Measurements from ENCODE around the gene ADGRB2. TPM values are rescaled to one million over a fixed set of nuclear protein-coding genes. Genes with fewer than 3 reads are reported as not detected.

ADGRB2 gene
- total RNA-seq, 2 donors from 2014 or later, result 14.4 to 19.1 TPM

- H3K4me3 ChIP-seq, result peak overlapping the region in 1 of 2 donors; percentile 56
- no peaks in the 10 kb centered on the region for H3K27me3 ChIP-seq
- H3K36me3 ChIP-seq, result no peaks in the 10 kb centered on the region
- H3K9me3 ChIP-seq, result no peaks in the 10 kb centered on the region
- TF ChIP-seq, protein P1, sequence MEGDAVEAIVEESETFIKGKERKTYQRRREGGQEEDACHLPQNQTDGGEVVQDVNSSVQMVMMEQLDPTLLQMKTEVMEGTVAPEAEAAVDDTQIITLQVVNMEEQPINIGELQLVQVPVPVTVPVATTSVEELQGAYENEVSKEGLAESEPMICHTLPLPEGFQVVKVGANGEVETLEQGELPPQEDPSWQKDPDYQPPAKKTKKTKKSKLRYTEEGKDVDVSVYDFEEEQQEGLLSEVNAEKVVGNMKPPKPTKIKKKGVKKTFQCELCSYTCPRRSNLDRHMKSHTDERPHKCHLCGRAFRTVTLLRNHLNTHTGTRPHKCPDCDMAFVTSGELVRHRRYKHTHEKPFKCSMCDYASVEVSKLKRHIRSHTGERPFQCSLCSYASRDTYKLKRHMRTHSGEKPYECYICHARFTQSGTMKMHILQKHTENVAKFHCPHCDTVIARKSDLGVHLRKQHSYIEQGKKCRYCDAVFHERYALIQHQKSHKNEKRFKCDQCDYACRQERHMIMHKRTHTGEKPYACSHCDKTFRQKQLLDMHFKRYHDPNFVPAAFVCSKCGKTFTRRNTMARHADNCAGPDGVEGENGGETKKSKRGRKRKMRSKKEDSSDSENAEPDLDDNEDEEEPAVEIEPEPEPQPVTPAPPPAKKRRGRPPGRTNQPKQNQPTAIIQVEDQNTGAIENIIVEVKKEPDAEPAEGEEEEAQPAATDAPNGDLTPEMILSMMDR (IDR thresholded peaks at IDR 0.05), result no peak
- H3K4me1 ChIP-seq, result peaks cover 0 to 44% of the 10 kb centered on the region in 2 donors
- H3K27ac ChIP-seq, result peak overlapping the region; percentile 95 to 98
- DNase-seq (ENCODE audit: low spot score), result no peak
These were observed 48.3 kb downstream of the ADGRB2 start for GRCh38 chr1:31715873-31716220.

DNA sequence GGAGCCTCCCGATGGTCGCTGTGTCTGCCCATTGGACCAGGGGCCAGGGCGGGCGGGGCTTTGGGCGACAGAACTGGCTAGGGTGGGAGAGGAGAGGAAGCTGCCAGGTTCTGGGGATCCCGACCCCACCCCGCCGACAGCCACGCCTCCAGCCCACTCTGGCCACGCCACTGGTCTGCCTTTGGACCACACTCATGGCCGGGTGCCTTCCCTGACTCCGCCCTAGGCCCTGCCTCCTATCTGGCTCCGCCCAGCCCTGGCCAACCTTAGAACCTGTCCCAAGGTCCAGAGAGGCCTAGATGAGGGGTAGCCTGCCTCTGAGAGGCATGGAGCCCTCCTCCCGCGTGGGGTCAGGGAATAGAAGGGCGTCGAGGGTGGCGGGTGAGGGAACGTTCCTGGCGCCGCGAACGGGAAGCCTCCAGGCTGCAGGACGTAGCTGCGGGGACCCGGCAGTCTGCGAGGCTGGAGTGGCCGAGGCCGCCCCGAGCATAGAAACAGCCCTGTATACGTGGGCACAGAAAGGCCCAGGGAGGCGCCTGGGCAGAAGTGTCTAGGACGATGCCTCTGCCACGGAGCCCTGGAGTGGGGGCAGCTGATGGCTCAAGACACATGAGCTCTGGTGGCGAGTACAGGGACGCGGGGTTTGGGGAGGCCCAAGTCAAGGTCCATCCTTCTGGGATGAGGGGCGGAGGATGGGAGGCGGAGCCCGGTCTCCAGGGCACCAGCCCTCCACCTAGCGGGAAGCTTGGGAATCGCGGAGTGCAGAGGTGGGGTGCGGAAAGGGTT, 48.9 kb downstream of the ADGRB2 start:
- DNase-seq (ENCODE audit: low spot score), result peak; percentile 96
- peak overlapping the region; percentile 39 to 56 for H3K4me3 ChIP-seq
- no peaks in the 10 kb centered on the region for H3K36me3 ChIP-seq
- H3K9me3 ChIP-seq, result no peaks in the 10 kb centered on the region
- no peaks in the 10 kb centered on the region for H3K27me3 ChIP-seq
- H3K27ac ChIP-seq, result peak overlapping the region; percentile 95 to 98
- peaks cover 0 to 44% of the 10 kb centered on the region in 2 donors for H3K4me1 ChIP-seq
- TF ChIP-seq, protein P1 (IDR thresholded peaks at IDR 0.05), result peak; percentile 93 to 95

DNA sequence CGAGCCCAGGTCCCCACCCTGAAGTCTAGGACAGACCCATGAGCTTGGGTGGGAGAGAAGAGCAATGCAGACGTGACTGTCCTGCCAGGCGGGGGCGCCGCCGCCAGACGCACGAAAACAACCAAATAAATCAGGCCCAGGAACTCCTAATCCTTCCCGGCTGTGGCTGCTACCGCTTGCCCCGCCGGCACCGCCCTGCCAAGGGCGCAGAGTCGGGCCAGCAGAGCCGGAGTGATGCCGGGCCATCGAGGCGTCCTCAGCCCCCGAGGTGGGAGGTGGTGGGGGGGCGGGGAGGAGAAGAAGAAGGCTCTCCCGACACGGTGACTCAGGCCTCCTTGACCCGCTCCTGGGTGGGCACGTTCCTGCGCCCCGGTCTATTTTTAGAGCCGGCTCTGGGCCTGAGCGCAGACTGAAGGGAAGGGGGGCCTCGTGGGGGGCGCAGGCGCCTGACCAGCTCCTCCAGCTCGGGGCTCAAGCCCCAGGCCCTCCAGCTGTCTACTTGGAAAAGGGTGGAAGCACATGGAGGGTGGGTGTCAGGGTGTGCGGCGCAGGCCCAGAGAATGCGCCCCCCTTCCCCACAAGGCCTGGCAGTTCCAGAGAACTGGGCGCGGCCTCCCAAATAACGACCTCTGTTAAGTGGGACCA, 49.6 kb downstream of the ADGRB2 start:
- H3K27me3 ChIP-seq, result no peaks in the 10 kb centered on the region
- TF ChIP-seq, protein P1 (IDR thresholded peaks at IDR 0.05), result peak; percentile 29 to 64
- peak overlapping the region; percentile 39 to 56 for H3K4me3 ChIP-seq
- no peaks in the 10 kb centered on the region for H3K9me3 ChIP-seq
- DNase-seq (ENCODE audit: low spot score), result peak; percentile 90
- peaks cover 0 to 44% of the 10 kb centered on the region in 2 donors for H3K4me1 ChIP-seq
- no peaks in the 10 kb centered on the region for H3K36me3 ChIP-seq
- H3K27ac ChIP-seq, result peak overlapping the region; percentile 95 to 98

DNA sequence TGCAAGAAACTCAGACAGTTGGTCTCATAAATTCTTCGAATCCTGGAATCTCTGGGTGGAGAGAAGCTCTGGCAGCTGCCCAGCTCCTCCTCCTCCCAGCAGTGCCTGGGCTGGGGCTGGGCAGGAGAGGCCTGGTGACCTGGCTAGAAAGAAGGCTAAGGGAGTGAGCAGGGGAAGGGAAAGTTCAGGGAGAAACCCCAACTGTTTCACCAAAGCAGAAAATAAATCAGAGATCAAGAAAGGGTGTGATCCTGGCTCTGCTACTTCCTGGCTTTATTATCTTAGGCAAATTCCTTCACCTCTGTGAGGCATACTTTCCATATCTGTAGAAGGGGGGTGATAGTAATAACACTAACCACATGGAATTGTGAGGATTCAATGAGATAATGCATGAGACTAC, 51.5 kb downstream of the ADGRB2 start:
- Histone ChIP-seq H3K4me1 (peaks cover 0 to 47% of the 10 kb centered on the region in 2 donors), H3K27ac (peak overlapping the region; percentile 95 to 98), H3K27me3 (no peaks in the 10 kb centered on the region), H3K9me3 (no peaks in the 10 kb centered on the region), H3K36me3 (no peaks in the 10 kb centered on the region), H3K4me3 (no peak overlapping the region)
- TF ChIP-seq, protein P1 (IDR thresholded peaks at IDR 0.05), result no peak
- DNase-seq (ENCODE audit: low spot score), result peak; percentile 62

GRCh38 chr1:31712068-31712467, 52.1 kb downstream of the ADGRB2 start:
- DNase-seq (ENCODE audit: low spot score), result no peak
- H3K27me3 ChIP-seq, result no peaks in the 10 kb centered on the region
- no peaks in the 10 kb centered on the region for H3K36me3 ChIP-seq
- no peaks in the 10 kb centered on the region for H3K9me3 ChIP-seq
- H3K4me1 ChIP-seq, result peaks cover 0 to 51% of the 10 kb centered on the region in 2 donors
- peak overlapping the region; percentile 95 to 98 for H3K27ac ChIP-seq
- H3K4me3 ChIP-seq, result no peak overlapping the region
- TF ChIP-seq, protein P1 (IDR thresholded peaks at IDR 0.05), result no peak
